Subcutaneous adipose tissue (tissue), 4 donors: Measurements from ENCODE around the gene FAM81A. TPM values are rescaled to one million over a fixed set of nuclear protein-coding genes. Genes with fewer than 3 reads are reported as not detected.

Source experiments
- CTCF ChIP-seq: fragments of 450-650 bp; IDR thresholded peaks from one replicate; pipeline ENCODE4 v1.5.1; 2016; ENCODE audit warnings: low read depth, mild to moderate bottlenecking, control low read depth, antibody characterized with exemption, moderate library complexity
- total RNA-seq, 4 donors: library from RNA; depleted of rRNA; stranded (reverse); fragments of >200 nt; gene quantifications; one replicate each; pipeline ENCODE4 v1.1.0, GENCODE V29; 2016

The FAM81A gene
- total RNA-seq, 4 donors from 2014 or later: 0.16 to 2.2 (median 0.22) TPM; not detected in 1

GRCh38 chr15:59444081-59444835 lies 6.3 kb downstream of the FAM81A start:
- TF ChIP-seq CTCF: no peak

GRCh38 chr15:59444980-59445545 lies 7.1 kb downstream of the FAM81A start:
- no peak for TF ChIP-seq CTCF

- no peak for TF ChIP-seq CTCF
Observed at GRCh38 chr15:59446232-59446957, 8.4 kb downstream of the FAM81A start.

- TF ChIP-seq CTCF: no peak
Observed at GRCh38 chr15:59447367-59447766, 9.4 kb downstream of the FAM81A start.

- no peak for TF ChIP-seq CTCF
Observed at GRCh38 chr15:59448871-59449270, 10.9 kb downstream of the FAM81A start.

- no peak for TF ChIP-seq CTCF
Observed at GRCh38 chr15:59453474-59454215, 15.7 kb downstream of the FAM81A start.
